M059J (cell line): Measurements from ENCODE around the gene COP1. TPM values are rescaled to one million over a fixed set of nuclear protein-coding genes. Genes with fewer than 3 reads are reported as not detected.

Experiments used
- DNase-seq: peaks from one replicate; pipeline ENCODE4 v3.0.0-alpha.2; 2012; ENCODE audit warnings: low read depth
- total RNA-seq: library from RNA; depleted of rRNA; stranded (reverse); fragments of >200 nt; shearing (Covaris generic); gene quantifications from 2 replicates; pipeline ENCODE4 v1.2.3, GENCODE V29; 2014

COP1 gene
- total RNA-seq, 1 experiment from 2014 or later: 46.1 TPM

DNA sequence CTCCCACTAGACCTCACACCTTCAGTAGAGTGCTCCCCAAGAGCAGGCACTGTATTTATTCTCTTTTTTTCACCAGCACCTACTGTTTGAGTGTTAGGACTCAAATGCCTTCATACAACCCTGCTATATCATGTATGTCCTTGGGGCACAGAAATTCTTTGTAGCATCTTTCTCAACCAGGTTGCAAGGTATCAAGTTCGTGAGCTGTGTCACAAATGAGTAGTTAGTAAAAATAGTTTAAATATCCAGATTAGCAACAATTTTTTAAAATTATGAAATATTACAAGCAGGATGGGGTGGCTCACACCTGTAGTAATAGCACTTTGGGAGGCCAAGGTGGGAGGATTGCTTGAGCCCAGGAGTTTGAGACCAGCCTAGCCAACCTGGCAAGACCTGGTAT is 311.1 kb downstream of the COP1 start:
- no peak for DNase-seq
